ENCODE data around the gene GNG4.

The GNG4 gene

GRCh38 chr1:235649368-235650163 lies at the start of gene GNG4:
TSS of gene GNG4 (minus strand) at chr1:235649784. CDS start at chr1:235583838, 65,946 bp downstream.
- no peak for DNase-seq (ENCODE audit: low read depth)

- no peak for DNase-seq (ENCODE audit: low read depth)
Observed at GRCh38 chr1:235697508-235697907, 47.9 kb upstream of the GNG4 start.

- DNase-seq (ENCODE audit: low read depth) = no peak
Observed at GRCh38 chr1:235689356-235689755, 39.8 kb upstream of the GNG4 start.

GRCh38 chr1:235688096-235688495 lies 38.5 kb upstream of the GNG4 start:
- DNase-seq (ENCODE audit: low read depth) = no peak

- DNase-seq (ENCODE audit: low read depth) = no peak
Observed at GRCh38 chr1:235683653-235684052, 34.1 kb upstream of the GNG4 start.

- DNase-seq (ENCODE audit: low read depth) = no peak
Observed at GRCh38 chr1:235682216-235682615, 32.6 kb upstream of the GNG4 start.

GRCh38 chr1:235679644-235680043 lies 30.1 kb upstream of the GNG4 start:
- DNase-seq (ENCODE audit: low read depth) = no peak

- DNase-seq (ENCODE audit: low read depth) = no peak
Observed at GRCh38 chr1:235679005-235679404, 29.4 kb upstream of the GNG4 start.

- DNase-seq (ENCODE audit: low read depth) = no peak
Observed at GRCh38 chr1:235675152-235675890, 25.7 kb upstream of the GNG4 start.

GRCh38 chr1:235673981-235674380 lies 24.4 kb upstream of the GNG4 start:
- no peak for DNase-seq (ENCODE audit: low read depth)

GRCh38 chr1:235671992-235672391 lies 22.4 kb upstream of the GNG4 start:
- DNase-seq (ENCODE audit: low read depth) = no peak

- no peak for DNase-seq (ENCODE audit: low read depth)
Observed at GRCh38 chr1:235670157-235670776, 20.7 kb upstream of the GNG4 start.

- DNase-seq (ENCODE audit: low read depth) = no peak
Observed at GRCh38 chr1:235669277-235669676, 19.7 kb upstream of the GNG4 start.

- DNase-seq (ENCODE audit: low read depth) = no peak
Observed at GRCh38 chr1:235663628-235664027, 14.0 kb upstream of the GNG4 start.

GRCh38 chr1:235661568-235661967 lies 12.0 kb upstream of the GNG4 start:
- no peak for DNase-seq (ENCODE audit: low read depth)

- no peak for DNase-seq (ENCODE audit: low read depth)
Observed at GRCh38 chr1:235659186-235659771, 9.7 kb upstream of the GNG4 start.

- no peak for DNase-seq (ENCODE audit: low read depth)
Observed at GRCh38 chr1:235657747-235658526, 8.4 kb upstream of the GNG4 start.

GRCh38 chr1:235657269-235657668 lies 7.7 kb upstream of the GNG4 start:
- no peak for DNase-seq (ENCODE audit: low read depth)

- DNase-seq (ENCODE audit: low read depth) = no peak
Observed at GRCh38 chr1:235652364-235652763, 2.8 kb upstream of the GNG4 start.

- DNase-seq (ENCODE audit: low read depth) = no peak
Observed at GRCh38 chr1:235651170-235651806, 1.7 kb upstream of the GNG4 start.

Measured in activated T-cell treated with anti-CD3 and anti-CD28 coated beads for 24 hours (primary cell).